ENCODE measurements around the gene IGFLR1.
A peak's percentile ranks its signal among the peaks of the same experiment; 100 is the strongest.
"Not testable (repeated sequence)": the region's sequence is repeated elsewhere in the genome, so short reads cannot be mapped to it uniquely, and the experiment has no call there.

IGFLR1 gene

GRCh38 chr19:35739275-35740107 lies 2.8 kb downstream of the IGFLR1 start:
- DNase-seq, result no peak

- no peak for DNase-seq
These were observed 3.4 kb downstream of the IGFLR1 start for GRCh38 chr19:35738887-35739229.

- DNase-seq, result no peak
These were observed 4.0 kb downstream of the IGFLR1 start for GRCh38 chr19:35738021-35738886.

DNA sequence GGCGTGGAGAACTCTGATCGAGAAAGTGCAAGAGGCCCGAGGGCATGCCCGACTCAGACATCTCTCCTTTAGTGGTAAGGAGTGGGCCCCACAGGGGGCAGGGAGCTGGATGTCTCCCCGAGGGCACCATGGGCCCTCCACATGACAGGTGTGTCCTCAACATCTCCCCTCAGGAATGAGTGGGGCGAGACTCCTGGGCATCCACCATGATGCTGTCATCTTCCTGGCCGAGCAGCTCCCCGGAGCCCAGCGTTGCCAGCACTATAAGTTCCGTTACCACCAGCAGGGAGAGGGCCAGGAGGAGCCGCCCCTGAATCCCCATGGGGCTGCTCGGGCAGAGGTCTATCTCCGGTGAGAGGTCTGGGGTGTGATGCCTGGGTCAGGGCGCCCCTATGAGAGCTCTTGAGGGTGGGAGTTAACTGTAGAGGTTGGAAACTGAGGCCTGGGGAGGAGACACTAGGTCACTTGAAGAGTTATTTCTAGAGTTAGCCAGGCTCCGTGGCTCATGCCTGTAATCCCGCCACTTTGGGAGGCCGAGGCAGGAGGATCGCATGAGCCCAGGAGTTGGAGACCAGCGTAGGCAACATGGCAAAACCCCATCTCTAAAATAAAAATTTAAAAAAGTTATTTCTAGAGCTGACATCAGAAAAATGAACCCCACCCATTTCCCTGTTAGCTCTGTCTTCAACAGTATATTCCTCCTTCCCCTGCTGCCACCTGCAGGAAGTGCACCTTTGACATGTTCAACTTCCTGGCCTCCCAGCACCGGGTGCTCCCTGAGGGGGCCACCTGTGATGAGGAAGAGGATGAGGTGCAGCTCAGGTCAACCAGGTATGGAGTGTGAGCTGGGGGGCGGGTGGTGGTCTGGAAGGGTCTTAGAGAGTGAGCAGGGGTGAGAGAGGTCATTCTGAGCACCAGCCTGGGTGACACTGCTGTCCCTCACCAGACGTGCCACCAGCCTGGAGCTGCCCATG lies 5.1 kb downstream of the IGFLR1 start:
- no peak for DNase-seq

GRCh38 chr19:35734889-35735288 lies 7.4 kb downstream of the IGFLR1 start:
- no peak for DNase-seq

DNA sequence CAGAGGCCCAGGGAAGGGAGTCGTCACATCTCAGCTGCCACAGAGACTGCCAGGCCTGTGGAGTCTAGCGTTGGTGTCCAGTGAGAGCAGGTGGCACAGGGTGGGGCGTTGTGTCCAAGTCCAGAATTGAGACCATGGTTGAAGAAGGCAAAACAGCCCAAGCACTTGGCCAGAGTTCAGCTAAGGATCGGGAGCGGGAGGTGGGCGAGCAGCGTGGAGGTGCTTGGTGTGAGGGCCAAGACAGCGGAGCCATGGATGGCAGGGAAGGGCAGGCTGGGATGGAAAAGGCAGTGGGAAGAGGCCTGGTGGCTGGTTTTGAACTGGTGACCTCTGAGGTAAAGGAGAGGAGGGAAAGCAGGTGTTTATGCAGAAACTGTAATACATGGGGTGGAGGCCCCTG lies 8.0 kb downstream of the IGFLR1 start:
- no peak for DNase-seq

DNA sequence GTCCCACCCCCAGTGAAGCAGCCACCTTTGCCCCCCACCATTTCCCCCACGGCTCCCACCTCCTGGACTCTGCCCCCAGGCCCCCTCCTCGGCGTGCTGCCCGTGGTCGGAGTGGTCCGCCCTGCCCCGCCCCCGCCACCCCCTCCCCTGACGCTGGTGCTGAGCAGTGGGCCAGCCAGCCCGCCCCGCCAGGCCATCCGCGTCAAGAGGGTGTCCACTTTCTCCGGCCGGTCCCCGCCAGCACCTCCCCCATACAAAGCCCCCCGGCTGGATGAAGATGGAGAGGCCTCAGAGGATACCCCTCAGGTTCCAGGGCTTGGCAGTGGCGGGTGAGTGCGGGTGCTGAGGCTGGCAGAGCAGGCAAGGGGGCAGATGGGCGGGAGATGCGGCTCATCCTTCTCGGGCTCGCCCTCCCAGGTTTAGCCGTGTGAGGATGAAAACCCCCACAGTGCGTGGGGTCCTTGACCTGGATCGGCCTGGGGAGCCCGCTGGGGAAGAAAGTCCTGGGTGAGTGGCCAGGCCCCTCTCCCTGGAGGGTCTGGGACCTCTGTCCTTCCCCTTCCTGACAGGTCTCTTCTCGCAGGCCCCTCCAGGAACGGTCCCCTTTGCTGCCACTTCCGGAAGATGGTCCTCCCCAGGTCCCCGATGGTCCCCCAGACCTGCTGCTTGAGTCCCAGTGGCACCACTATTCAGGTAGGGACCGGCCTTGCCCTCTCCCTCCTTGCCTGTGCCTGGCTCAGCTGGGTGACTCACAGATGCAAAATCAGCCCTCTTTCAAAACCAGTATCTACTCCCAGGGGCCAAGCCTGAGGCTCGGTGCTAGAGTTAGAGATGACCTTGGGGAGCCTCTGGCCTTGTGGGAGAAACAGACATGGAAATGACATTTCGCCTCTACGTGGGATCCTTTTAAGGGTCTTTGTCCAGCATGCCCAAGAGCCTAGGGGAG lies 8.8 kb downstream of the IGFLR1 start:
- DNase-seq, result no peak

- no peak for DNase-seq
These were observed 9.6 kb downstream of the IGFLR1 start for GRCh38 chr19:35732540-35733179.

GRCh38 chr19:35731779-35732405 lies 10.4 kb downstream of the IGFLR1 start:
- DNase-seq, result no peak

GRCh38 chr19:35731353-35731752 lies 10.9 kb downstream of the IGFLR1 start:
- DNase-seq, result no peak

DNA sequence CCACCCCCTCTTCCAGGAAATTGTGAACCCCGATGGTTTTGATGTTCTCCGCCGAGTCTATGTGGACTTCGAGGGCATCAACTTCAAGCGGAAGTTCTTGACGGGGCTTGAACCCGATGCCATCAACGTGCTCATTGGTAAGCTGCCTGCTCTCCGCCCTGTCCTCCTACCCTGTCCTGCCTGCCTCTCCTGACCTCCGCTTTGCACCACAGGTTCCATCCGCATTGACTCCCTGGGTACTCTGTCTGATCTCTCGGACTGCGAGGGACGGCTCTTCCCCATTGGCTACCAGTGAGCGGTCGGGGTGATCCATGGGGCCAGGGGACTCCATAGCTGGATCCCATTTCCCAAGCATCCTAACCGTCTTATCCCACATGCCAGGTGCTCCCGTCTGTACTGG lies 11.9 kb downstream of the IGFLR1 start:
- DNase-seq, result no peak

- no peak for DNase-seq
These were observed 12.5 kb downstream of the IGFLR1 start for GRCh38 chr19:35729763-35730162.

- no peak for DNase-seq
These were observed 13.2 kb downstream of the IGFLR1 start for GRCh38 chr19:35729021-35729420.

- no peak for DNase-seq
These were observed 14.1 kb downstream of the IGFLR1 start for GRCh38 chr19:35727956-35728706.

- no peak for DNase-seq
These were observed 14.9 kb downstream of the IGFLR1 start for GRCh38 chr19:35727053-35727955.

- DNase-seq, result no peak
These were observed 16.9 kb downstream of the IGFLR1 start for GRCh38 chr19:35725216-35725861.

- DNase-seq, result peak; percentile 14
These were observed 17.7 kb downstream of the IGFLR1 start for GRCh38 chr19:35724560-35724959.

DNA sequence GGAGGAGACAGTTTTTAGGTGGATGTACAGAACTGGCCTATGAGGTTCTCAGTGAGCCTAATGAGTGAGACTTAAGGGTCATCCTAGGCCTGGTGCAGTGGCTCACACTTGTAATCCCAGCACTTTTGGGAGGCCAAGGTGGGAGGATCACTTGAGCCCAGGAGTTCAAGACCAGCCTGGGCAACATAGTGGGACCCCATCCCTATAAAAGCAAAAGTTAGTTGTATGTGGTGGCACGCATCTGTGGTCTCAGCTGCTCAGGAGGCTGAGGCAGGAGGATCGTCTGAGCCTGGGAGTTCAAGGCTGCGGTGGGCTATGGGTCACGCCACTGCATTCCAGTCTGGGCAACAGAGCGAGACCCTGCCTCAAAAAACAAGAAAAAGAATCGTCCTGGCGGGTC lies 18.1 kb downstream of the IGFLR1 start:
- not testable (repeated sequence) for DNase-seq

Measured in femur (tissue), 1 donor.